Right lung (tissue), 5 donors: Measurements from ENCODE around the gene ELMOD3. TPM values are rescaled to one million over a fixed set of nuclear protein-coding genes. Genes with fewer than 3 reads are reported as not detected.
"Not testable (repeated sequence)": the region's sequence is repeated elsewhere in the genome, so short reads cannot be mapped to it uniquely, and the experiment has no call there.

Experiments
- DNase-seq, 2 donors: peaks; one replicate each; pipeline ENCODE4 v3.0.0-alpha.2; 2013
- polyA plus RNA-seq, 5 donors: library from polyadenylated mRNA; unstranded; fragments of 120-200 nt; gene quantifications; one replicate each; pipeline versions ENCODE4 v1.2.1 to v1.2.3, GENCODE V29; 2013; ENCODE audit warnings: inconsistent platforms in 1 of 5, low replicate concordance in 1 of 5; ENCODE audit not compliant: insufficient read length in 5 of 5, insufficient read depth in 1 of 5

ELMOD3 gene
- polyA plus RNA-seq, 5 donors: 30.3 to 39.1 (median 33.3) TPM

- no peak for DNase-seq
These were observed 67.5 kb downstream of the ELMOD3 start for GRCh38 chr2:85422072-85422457.

DNA sequence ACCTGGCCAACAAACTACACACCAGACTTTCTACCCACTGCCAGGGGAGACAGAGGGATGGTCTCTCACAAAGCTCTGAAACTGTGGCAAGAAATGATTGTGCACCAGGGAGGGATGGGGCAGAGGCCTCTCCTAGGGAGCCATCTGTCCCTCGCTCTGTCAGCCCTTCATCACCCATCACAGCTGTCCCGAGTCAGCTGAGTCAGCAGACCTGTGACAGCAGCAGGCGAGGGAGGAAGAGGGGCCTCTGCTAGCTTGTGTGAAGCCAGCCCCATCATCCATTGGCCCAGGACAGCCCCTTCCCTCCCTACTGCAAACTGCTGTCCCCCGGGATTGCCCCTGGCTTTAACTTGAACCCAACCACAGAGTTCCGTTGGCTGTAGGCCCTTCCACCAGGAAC, 69.0 kb downstream of the ELMOD3 start:
- no peak for DNase-seq

GRCh38 chr2:85425588-85425987, 71.0 kb downstream of the ELMOD3 start:
- no peak for DNase-seq

- no peak for DNase-seq
These were observed 72.8 kb downstream of the ELMOD3 start for GRCh38 chr2:85427300-85427835.

GRCh38 chr2:85428343-85428881, 73.8 kb downstream of the ELMOD3 start:
- no peak for DNase-seq

- no peak for DNase-seq
These were observed 74.8 kb downstream of the ELMOD3 start for GRCh38 chr2:85429213-85429923.

DNA sequence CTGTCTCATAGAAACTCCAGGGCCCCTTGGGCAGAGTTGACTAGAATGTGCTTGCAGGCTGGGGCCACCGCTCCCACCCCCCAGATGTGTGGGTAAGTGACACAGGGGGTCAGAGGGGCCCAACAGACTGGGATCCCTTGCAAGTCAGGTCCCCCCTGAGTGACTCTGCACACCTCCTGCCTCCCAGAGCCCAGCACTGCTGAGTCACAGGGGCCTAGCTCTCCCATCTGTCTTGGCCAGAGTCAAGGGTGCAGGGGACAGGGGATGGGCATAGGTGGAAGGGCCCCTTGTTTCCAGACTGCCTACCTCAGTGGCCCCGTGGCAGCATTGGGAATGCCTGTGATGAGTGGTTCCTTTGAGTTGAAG, 75.3 kb downstream of the ELMOD3 start:
- no peak for DNase-seq

GRCh38 chr2:85430752-85431569, 76.4 kb downstream of the ELMOD3 start:
- DNase-seq: peak in 1 of 2 donors; percentile 51

- no peak for DNase-seq
These were observed 77.1 kb downstream of the ELMOD3 start for GRCh38 chr2:85431570-85432205.

- DNase-seq: peak; percentile 83 to 84
These were observed 79.0 kb downstream of the ELMOD3 start for GRCh38 chr2:85433511-85434089.

DNA sequence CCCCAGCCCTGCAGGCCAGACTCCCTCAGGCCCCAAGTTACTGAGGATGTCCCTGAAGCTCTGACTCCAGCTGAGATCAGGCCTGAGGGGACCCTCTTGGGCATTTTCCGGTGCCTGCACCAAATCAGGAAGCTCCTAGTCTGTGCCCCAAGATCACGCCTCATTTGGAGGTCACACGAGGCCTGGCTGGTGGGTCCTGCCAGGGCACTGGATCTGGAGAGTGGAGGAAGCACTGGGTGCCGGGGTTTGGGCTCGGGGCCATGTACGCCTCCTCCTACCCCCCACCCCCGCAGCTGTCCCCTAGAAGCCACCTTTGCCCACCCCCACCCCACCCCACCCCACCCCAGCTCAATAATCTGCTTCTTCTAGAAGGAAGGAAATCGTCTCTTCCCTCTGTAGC, 80.1 kb downstream of the ELMOD3 start:
- no peak for DNase-seq

DNA sequence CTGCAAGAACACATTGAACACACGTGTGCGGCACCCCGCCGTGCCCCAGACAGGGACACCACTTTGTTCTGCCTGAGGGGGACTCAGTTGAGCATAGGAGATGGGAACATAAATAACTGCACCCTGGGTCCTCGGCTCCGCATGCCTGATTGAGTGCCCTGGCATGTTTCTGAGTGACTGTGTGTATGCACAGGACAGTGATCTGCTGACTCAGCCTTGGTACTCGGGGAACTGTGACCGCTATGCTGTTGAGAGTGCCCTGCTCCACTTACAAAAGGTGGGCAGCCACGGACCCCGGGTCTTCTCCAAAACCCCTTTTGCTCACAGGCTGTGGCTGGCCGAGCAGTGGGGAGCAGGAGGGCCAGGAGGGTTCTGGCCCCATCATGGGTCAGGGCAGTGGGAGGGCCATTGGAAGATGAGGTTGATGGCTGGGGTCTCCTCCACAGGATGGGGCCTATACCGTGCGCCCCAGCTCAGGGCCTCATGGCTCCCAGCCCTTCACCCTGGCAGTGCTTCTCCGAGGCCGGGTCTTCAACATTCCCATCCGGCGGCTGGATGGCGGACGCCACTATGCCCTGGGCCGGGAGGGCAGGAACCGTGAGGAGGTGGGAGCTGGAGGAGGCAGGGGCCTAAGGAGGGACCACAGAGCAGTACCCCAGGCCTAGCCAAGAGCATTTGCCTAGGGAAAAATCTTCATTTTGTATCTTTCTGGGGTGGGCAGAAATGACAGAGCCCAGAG, 80.8 kb downstream of the ELMOD3 start:
- DNase-seq: no peak

DNA sequence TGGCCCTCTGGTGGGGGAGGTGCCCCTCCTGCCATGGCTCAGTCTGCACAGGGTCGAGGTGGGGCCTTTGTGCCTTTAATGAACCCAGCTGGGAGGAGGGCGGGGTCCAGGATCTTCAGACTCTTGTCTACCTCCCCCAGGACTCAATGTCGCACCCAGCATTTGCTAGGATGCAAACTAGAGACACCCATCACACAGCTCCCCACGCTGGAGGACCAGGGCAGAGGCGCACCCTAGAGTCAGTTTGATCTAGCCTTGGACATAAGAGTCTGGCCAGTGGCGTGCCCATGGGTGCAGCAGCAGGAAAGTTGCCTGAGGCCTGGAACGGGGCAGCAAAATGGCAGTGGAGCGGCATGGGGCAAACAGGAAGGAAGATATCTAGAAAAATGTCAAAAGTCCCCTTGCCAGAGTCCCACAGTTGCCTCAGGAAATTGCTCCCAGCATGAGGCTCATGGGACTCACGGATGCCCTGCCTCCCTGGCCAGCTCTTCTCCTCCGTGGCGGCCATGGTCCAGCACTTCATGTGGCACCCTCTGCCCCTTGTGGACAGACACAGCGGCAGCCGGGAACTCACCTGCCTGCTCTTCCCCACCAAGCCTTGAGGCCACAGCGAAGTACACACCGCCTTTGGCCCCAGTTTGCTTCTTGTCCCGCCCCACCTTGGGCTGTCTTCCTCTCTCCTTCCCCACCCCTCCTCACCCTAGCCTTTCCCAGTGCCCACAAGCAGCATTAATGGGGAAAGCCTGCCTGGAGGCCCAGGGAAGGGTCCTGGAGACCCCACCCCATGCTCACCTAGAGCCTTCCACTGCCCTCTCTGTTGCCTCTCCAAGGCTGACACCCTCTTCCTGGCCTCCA, 81.6 kb downstream of the ELMOD3 start:
- DNase-seq: no peak

- DNase-seq: no peak
These were observed 82.4 kb downstream of the ELMOD3 start for GRCh38 chr2:85436836-85437487.

- DNase-seq: peak; percentile 88 to 89
These were observed 83.1 kb downstream of the ELMOD3 start for GRCh38 chr2:85437488-85438200.

GRCh38 chr2:85438201-85439024, 83.8 kb downstream of the ELMOD3 start:
- DNase-seq: no peak

GRCh38 chr2:85439025-85439472, 84.5 kb downstream of the ELMOD3 start:
- DNase-seq: no peak

- DNase-seq: not testable (repeated sequence)
These were observed 85.0 kb downstream of the ELMOD3 start for GRCh38 chr2:85439569-85439968.
